Stimulated activated effector memory CD8-positive, alpha-beta T cell treated with anti-CD3 and anti-CD28 coated beads, Interleukin-12 subunit alpha, Interleukin-12 subunit beta, amount 100 ng/mL, for 72 hours (primary cell): ENCODE data around the gene CYP2A13.
A peak's percentile ranks its signal among the peaks of the same experiment; 100 is the strongest.
"Not testable (repeated sequence)": the region's sequence is repeated elsewhere in the genome, so short reads cannot be mapped to it uniquely, and the experiment has no call there.

Source experiments
- ATAC-seq: fragments of 150-1000 bp; cut with Tn5 transposase; 2 replicates; pipeline ENCODE4 v1.10.0; 2021
- DNase-seq, 2 donors: peaks; one replicate each; pipeline ENCODE4 v3.0.0; 2021 to 2022; ENCODE audit warnings: low spot score in 2 of 2
- H3K27ac Mint-ChIP-seq: one replicate; pipeline ENCODE4 v1.8.0; 2022; ENCODE audit warnings: mild to moderate bottlenecking, mixed read lengths
- H3K36me3 Mint-ChIP-seq: one replicate; pipeline ENCODE4 v1.8.0; 2022; ENCODE audit warnings: mild to moderate bottlenecking, mixed read lengths
- H3K4me1 Mint-ChIP-seq: one replicate; pipeline ENCODE4 v1.8.0; 2022; ENCODE audit warnings: mixed read lengths
- H3K4me3 Mint-ChIP-seq: one replicate; pipeline ENCODE4 v1.8.0; 2022; ENCODE audit warnings: mild to moderate bottlenecking, mixed read lengths
- H3K9me3 Mint-ChIP-seq: one replicate; pipeline ENCODE4 v1.8.0; 2022; ENCODE audit warnings: mixed read lengths

Gene CYP2A13

GRCh38 chr19:41134616-41135015 lies 46.4 kb downstream of the CYP2A13 start:
- peak overlapping the region; percentile 80 for H3K4me3 Mint-ChIP-seq
- H3K4me1 Mint-ChIP-seq = peaks cover 26% of the 10 kb centered on the region
- H3K9me3 Mint-ChIP-seq = no peaks in the 10 kb centered on the region
- H3K27ac Mint-ChIP-seq = no peak overlapping the region
- H3K36me3 Mint-ChIP-seq = no peaks in the 10 kb centered on the region
- ATAC-seq (no peak), DNase-seq (no peak)

- Mint-ChIP-seq H3K4me1 (peaks cover 26% of the 10 kb centered on the region), H3K4me3 (peak overlapping the region; percentile 80), H3K27ac (peak overlapping the region; percentile 78)
- ATAC-seq (peak; percentile 94), DNase-seq (peak; percentile 45 to 61)
- not testable (repeated sequence) for H3K9me3 Mint-ChIP-seq, H3K36me3 Mint-ChIP-seq
Observed at GRCh38 chr19:41135390-41136384, 47.4 kb downstream of the CYP2A13 start.

GRCh38 chr19:41136636-41137455 lies 48.6 kb downstream of the CYP2A13 start:
- Mint-ChIP-seq H3K36me3 (no peaks in the 10 kb centered on the region), H3K9me3 (no peaks in the 10 kb centered on the region), H3K27ac (no peak overlapping the region), H3K4me3 (peak overlapping the region; percentile 80), H3K4me1 (peaks cover 26% of the 10 kb centered on the region)
- no peak for DNase-seq
- ATAC-seq = no peak

GRCh38 chr19:41144403-41144802 lies 56.2 kb downstream of the CYP2A13 start:
- no peak overlapping the region for H3K4me3 Mint-ChIP-seq
- no peaks in the 10 kb centered on the region for H3K9me3 Mint-ChIP-seq
- H3K36me3 Mint-ChIP-seq = no peaks in the 10 kb centered on the region
- H3K27ac Mint-ChIP-seq = no peak overlapping the region
- ATAC-seq = peak; percentile 94
- H3K4me1 Mint-ChIP-seq = no peaks in the 10 kb centered on the region
- peak; percentile 83 to 90 for DNase-seq
